Colon (tissue), 2 donors: ENCODE data around the gene RAVER2.
"Not testable (repeated sequence)": the region's sequence is repeated elsewhere in the genome, so short reads cannot be mapped to it uniquely, and the experiment has no call there.

Experiments used
- FAIRE-seq: peaks from 2 replicates; lab custom pipeline; 2012; peaks lifted over from hg19 to GRCh38; lab: Jason Lieb, UNC
- donor health status: control.
- donor health status: control.

Gene RAVER2

GRCh38 chr1:64748222-64748621, 3.3 kb downstream of the RAVER2 start:
- FAIRE-seq = no peak

GRCh38 chr1:64748706-64749105, 3.8 kb downstream of the RAVER2 start:
- FAIRE-seq = no peak

- peak; percentile 33 for FAIRE-seq
Measured at GRCh38 chr1:64750092-64750491, 5.2 kb downstream of the RAVER2 start.

GRCh38 chr1:64750875-64751274, 6.0 kb downstream of the RAVER2 start:
- FAIRE-seq = no peak

DNA sequence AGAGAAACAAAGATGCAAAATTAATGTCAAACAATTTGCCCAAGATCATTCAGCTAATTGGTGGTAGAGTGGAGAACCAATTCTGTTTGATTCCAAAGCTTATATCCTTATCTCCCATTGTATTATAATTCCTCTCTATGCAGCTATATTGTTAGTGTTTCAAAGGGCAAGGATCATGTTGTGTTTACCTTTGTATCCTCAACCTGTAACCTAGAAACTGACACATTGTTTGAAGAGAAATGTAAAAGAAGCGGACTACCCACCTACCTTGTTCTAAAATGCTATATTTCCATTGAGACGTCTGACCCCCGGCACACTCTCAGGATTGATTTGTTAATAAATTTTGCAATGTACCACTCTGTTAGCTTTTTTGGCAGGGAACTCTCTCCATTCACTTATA, 9.3 kb downstream of the RAVER2 start:
- no peak for FAIRE-seq

DNA sequence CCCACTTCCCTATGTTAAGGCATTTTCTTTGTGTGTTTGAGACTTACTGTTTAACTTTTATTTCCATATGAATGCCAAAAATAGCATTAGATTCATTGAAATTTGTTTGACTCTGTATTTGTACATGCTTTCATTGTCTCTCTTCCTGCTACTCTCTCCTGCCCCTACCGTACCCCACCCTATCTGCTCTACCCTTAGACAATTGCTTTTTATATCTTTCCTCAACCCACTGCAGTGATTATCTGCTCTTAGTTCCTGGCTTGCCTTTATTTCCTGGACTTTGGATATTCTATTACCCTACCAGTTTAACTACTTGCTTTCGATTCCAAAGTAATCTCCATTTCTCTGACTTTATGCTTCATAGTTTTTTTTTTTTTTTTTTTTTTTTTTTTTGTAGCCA, 10.5 kb downstream of the RAVER2 start:
- FAIRE-seq = peak; percentile 95

DNA sequence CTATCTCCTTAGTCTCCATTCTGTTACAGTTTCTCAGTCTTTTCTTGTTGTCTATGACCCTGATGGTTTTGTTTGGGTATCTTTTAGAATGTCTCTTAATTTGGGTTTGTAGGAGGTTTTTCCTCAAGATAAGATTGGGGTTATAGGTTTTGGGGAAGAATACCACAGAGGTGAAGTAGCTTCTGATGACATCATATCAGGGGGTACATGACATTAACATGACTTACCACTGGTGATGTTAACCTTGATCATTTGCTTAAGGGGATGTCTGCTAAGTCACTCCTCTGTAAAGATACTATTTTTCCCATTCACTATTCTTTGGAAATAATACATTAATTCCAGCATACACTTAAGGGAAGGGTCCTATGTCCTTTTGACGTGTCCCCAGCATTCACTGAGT, 11.9 kb downstream of the RAVER2 start:
- FAIRE-seq = no peak

DNA sequence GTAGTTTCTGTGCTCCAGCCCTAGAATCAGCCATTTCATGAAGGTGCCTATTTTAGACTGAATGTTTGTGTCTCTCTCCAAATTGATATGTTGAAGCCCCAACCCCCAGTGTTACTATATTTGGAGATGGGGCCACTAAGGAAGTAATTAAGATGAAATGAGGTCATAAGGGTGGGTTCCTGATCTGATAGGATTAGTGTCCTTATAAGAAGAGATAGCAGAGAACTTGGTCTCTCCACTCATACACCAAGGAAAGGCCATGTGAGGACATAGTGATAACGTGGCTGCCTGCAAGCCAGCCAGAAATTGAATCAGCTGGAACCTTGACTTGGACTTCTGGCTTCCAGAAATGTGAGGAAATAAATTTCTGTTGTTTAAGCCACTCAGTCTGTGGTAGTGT, 12.3 kb downstream of the RAVER2 start:
- FAIRE-seq = no peak

GRCh38 chr1:64758233-64758632, 13.4 kb downstream of the RAVER2 start:
- FAIRE-seq = no peak

- FAIRE-seq = no peak
Measured at GRCh38 chr1:64759968-64760367, 15.1 kb downstream of the RAVER2 start.

- no peak for FAIRE-seq
Measured at GRCh38 chr1:64765012-64765411, 20.1 kb downstream of the RAVER2 start.

DNA sequence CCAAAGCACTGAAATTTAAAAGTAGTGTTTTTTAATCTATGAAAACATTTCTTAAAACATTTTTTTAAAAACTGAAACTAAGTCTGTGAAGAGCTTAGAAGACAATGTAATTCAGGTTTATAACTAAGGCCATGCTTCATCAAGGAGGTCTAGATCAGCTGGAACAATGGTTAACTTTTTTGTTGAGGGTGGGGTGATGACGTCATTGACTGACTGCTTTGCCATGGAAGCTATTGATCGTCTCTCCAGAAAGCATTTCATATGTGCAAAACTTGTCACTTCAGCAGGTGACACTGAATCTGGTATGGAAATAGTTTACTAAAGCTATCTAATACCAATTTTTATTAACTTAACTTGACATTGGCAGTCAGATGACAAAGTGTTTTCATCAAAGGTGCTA, 21.0 kb downstream of the RAVER2 start:
- no peak for FAIRE-seq

- FAIRE-seq = no peak
Measured at GRCh38 chr1:64766429-64766828, 21.6 kb downstream of the RAVER2 start.

GRCh38 chr1:64769482-64769881, 24.6 kb downstream of the RAVER2 start:
- FAIRE-seq = no peak

- FAIRE-seq = no peak
Measured at GRCh38 chr1:64769971-64770370, 25.1 kb downstream of the RAVER2 start.

DNA sequence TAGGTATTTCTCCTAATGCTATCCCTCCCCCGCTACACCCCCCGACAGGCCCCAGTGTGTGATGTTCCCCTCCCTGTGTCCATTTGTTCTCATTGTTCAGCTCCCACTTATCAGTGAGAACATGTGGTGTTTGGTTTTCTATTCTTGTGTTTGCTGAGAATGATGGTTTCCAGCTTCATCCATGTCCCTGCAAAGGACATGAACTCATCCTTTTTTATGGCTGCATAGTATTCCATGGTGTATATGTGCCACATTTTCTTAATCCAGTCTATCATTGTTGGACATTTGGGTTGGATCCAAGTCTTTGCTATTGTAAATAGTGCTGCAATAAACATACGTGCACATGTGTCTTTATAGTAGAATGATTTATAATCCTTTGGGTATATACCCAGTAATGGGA, 28.4 kb downstream of the RAVER2 start:
- not testable (repeated sequence) for FAIRE-seq

DNA sequence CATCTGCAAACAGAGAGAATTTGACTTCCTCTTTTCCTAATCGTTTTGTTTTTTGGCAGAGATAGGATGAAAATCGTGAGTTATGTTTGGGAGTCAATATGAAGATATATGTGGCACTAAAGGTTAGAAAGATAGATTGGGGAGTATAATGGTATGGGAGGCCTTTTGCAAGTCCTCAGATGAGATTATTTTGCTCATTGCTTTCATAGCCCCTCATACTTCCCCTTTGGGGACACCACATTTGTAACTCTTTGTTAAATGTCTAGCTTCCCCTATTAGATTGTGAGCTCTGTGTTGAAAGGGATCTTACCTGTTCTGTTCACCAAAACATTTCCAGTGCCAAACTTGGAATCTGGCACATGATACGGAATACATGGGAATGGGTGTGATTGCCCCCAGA, 30.2 kb downstream of the RAVER2 start:
- no peak for FAIRE-seq

DNA sequence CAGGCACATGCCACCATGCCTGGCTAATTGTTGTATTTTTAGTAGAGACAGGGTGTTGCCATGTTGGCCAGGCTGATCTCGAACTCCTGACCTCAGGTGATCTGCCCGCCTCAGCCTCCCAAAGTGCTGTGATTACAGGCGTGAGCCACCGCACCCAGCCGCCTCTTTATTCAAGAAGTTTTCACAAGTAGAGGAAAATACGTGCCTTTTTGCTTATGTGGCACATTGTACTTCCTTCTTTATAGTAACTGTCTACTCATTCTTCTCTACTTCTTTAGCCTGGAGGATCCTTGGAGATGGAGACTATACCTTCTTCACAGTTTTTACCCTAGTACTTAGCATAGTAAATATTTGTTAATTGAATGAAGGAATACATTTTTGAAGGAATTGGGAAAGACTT, 37.2 kb downstream of the RAVER2 start:
- not testable (repeated sequence) for FAIRE-seq

DNA sequence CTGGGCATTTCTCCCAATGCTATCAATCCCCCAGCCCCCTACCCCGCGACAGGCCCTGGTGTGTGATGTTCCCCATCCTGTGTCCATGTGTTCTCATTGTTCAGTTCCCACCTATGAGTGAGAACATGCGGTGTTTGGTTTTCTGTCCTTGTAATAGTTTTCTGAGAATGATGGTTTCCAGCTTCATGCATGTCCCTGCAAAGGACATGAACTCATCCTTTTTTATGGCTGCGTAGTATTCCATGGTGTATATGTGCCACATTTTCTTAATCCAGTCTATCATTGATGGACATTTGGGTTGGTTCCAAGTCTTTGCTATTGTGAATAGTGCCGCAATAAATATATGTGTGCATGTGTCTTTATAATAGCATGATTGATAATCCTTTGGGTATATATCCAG, 38.0 kb downstream of the RAVER2 start:
- FAIRE-seq = not testable (repeated sequence)

- FAIRE-seq = no peak
Measured at GRCh38 chr1:64790832-64791487, 46.1 kb downstream of the RAVER2 start.

GRCh38 chr1:64798872-64799271, 54.0 kb downstream of the RAVER2 start:
- FAIRE-seq = peak; percentile 75

- FAIRE-seq = no peak
Measured at GRCh38 chr1:64801851-64802523, 57.1 kb downstream of the RAVER2 start.

DNA sequence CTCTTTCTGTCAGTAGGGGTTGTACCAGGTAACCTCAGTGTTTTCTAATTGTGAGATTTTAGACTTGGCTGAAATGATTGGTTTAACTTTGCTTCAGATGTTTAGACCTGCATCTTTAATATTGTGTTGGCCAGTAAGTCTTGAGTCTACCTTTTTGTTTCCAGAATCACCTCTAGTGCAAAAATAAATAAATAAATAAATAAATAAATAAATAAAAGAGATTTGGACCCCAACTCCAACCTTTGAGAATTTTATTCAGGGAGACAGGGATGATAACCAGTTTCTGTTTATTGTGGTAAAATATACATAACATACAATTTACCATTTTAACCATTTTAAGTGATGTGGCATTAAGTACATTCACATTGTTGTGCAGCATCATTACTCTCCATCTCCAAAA, 64.4 kb downstream of the RAVER2 start:
- no peak for FAIRE-seq

GRCh38 chr1:64810001-64810400, 65.1 kb downstream of the RAVER2 start:
- no peak for FAIRE-seq
